OCI-LY1 (cell line): Measurements from ENCODE around the gene SELP.

Source experiments
- H2AFZ ChIP-seq: fragments of 200-600 bp; sonication (generic), shearing (Covaris generic); 2 replicates; pipeline ENCODE4 v1.6.0; 2014; ENCODE audit warnings: antibody characterized with exemption, mild to moderate bottlenecking, low read length
- H3F3A ChIP-seq: fragments of 200-600 bp; sonication (generic), shearing (Covaris generic); 2 replicates; pipeline ENCODE4 v1.6.0; 2014; ENCODE audit warnings: mild to moderate bottlenecking, antibody characterized with exemption, low read length, moderate library complexity; ENCODE audit not compliant: insufficient read depth
- H3K27ac ChIP-seq: fragments of 200-600 bp; sonication (generic); 2 replicates; pipeline ENCODE4 v1.5.1; 2014; ENCODE audit warnings: low read length, mixed run types, mild to moderate bottlenecking, low read depth; ENCODE audit not compliant: poor library complexity, severe bottlenecking
- H3K27me3 ChIP-seq: fragments of 200-600 bp; sonication (generic); 2 replicates; pipeline ENCODE4 v1.6.0; 2014; ENCODE audit warnings: antibody characterized with exemption, mild to moderate bottlenecking, low read length, moderate library complexity; ENCODE audit not compliant: insufficient read depth
- H3K36me3 ChIP-seq: fragments of 200-600 bp; sonication (generic); 2 replicates; pipeline ENCODE4 v1.6.1; 2014; ENCODE audit warnings: mild to moderate bottlenecking, antibody characterized with exemption, low read length, moderate library complexity, mixed read lengths; ENCODE audit not compliant: insufficient read depth
- H3K4me1 ChIP-seq: fragments of 200-600 bp; sonication (generic); 2 replicates; pipeline ENCODE4 v1.5.1; 2014; ENCODE audit warnings: mild to moderate bottlenecking, low read length, moderate library complexity; ENCODE audit not compliant: insufficient read depth, severe bottlenecking
- H3K4me2 ChIP-seq: fragments of 200-600 bp; sonication (generic), shearing (Covaris generic); 2 replicates; pipeline ENCODE4 v1.6.1; 2014; ENCODE audit warnings: low read length
- H3K4me3 ChIP-seq: fragments of 200-600 bp; sonication (generic); 2 replicates; pipeline ENCODE4 v1.5.1; 2014; ENCODE audit warnings: low read length, low read depth, mild to moderate bottlenecking, mixed read lengths; ENCODE audit not compliant: poor library complexity, severe bottlenecking
- H3K79me2 ChIP-seq: fragments of 200-600 bp; shearing (Covaris generic); 2 replicates; pipeline ENCODE4 v1.6.1; 2016; ENCODE audit warnings: mixed run types, low read length, mixed read lengths; ENCODE audit not compliant: insufficient read depth
- H3K9ac ChIP-seq: fragments of 200-600 bp; sonication (generic), shearing (Covaris generic); 2 replicates; pipeline ENCODE4 v1.6.1; 2014; ENCODE audit warnings: mild to moderate bottlenecking, low read length, mixed read lengths
- H3K9me2 ChIP-seq: fragments of 200-600 bp; sonication (generic), shearing (Covaris generic); 2 replicates; pipeline ENCODE4 v1.6.1; 2014; ENCODE audit warnings: low read depth, mild to moderate bottlenecking, low read length, mixed read lengths
- H3K9me3 ChIP-seq: fragments of 200-600 bp; shearing (Covaris generic); 2 replicates; pipeline ENCODE4 v1.6.1; 2014; ENCODE audit warnings: low read length, mixed read lengths
- H4K20me1 ChIP-seq: fragments of 200-600 bp; sonication (generic), shearing (Covaris generic); 2 replicates; pipeline ENCODE4 v1.6.0; 2016; ENCODE audit warnings: mild to moderate bottlenecking, low read length; ENCODE audit not compliant: insufficient read depth
- EZH2 ChIP-seq: fragments of 200-600 bp; sonication (generic), shearing (Covaris generic); IDR thresholded peaks from 2 replicates; pipeline ENCODE4 v1.8.0; 2017; ENCODE audit warnings: borderline replicate concordance, mixed run types, mild to moderate bottlenecking, antibody characterized with exemption, low read length, moderate library complexity, mixed read lengths
- TF ChIP-seq, protein P1 (sequence below): fragments of 200-600 bp; sonication (generic), shearing (Covaris generic); IDR thresholded peaks from 2 replicates; pipeline ENCODE4 v1.5.1; 2017; ENCODE audit warnings: mild to moderate bottlenecking, antibody characterized with exemption, low read length, moderate library complexity, mixed read lengths

The SELP gene

GRCh38 chr1:169653873-169654272, 23.9 kb upstream of the SELP start:
- H2AFZ ChIP-seq, result no peak overlapping the region
- H3K4me3 ChIP-seq, result no peak overlapping the region
- no peaks in the 10 kb centered on the region for H3K9me2 ChIP-seq
- no peak overlapping the region for H3K9ac ChIP-seq
- no peak for TF ChIP-seq EZH2
- TF ChIP-seq, protein P1, sequence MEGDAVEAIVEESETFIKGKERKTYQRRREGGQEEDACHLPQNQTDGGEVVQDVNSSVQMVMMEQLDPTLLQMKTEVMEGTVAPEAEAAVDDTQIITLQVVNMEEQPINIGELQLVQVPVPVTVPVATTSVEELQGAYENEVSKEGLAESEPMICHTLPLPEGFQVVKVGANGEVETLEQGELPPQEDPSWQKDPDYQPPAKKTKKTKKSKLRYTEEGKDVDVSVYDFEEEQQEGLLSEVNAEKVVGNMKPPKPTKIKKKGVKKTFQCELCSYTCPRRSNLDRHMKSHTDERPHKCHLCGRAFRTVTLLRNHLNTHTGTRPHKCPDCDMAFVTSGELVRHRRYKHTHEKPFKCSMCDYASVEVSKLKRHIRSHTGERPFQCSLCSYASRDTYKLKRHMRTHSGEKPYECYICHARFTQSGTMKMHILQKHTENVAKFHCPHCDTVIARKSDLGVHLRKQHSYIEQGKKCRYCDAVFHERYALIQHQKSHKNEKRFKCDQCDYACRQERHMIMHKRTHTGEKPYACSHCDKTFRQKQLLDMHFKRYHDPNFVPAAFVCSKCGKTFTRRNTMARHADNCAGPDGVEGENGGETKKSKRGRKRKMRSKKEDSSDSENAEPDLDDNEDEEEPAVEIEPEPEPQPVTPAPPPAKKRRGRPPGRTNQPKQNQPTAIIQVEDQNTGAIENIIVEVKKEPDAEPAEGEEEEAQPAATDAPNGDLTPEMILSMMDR, result no peak
- H3K36me3 ChIP-seq, result no peaks in the 10 kb centered on the region
- no peak overlapping the region for H3K4me2 ChIP-seq
- no peaks in the 10 kb centered on the region for H4K20me1 ChIP-seq
- no peaks in the 10 kb centered on the region for H3K9me3 ChIP-seq
- H3K79me2 ChIP-seq, result no peaks in the 10 kb centered on the region
- no peaks in the 10 kb centered on the region for H3K27me3 ChIP-seq
- H3F3A ChIP-seq, result no peaks in the 10 kb centered on the region
- no peak overlapping the region for H3K27ac ChIP-seq
- no peaks in the 10 kb centered on the region for H3K4me1 ChIP-seq

DNA sequence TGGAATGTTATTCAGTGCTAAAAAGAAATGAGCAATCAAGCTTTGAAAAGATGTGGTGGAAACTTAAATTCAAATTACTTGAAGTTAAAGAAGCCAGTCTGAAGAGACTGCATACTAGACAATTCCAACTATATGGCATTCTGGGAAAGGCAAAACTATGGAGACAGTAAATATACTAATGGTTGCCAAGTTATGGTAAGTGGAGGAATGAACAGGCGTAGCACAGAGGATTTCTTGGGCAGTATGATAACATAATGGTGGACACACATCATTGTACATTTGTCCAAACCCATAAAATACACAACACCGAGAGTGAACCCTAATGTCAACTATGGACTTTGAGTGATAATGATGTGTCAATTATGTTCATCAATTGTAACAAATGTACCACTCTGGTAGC, 21.1 kb upstream of the SELP start:
- no peaks in the 10 kb centered on the region for H3K36me3 ChIP-seq
- TF ChIP-seq, protein P1, result no peak
- TF ChIP-seq EZH2, result no peak
- H3F3A ChIP-seq, result no peaks in the 10 kb centered on the region
- no peaks in the 10 kb centered on the region for H3K9me2 ChIP-seq
- H3K79me2 ChIP-seq, result no peaks in the 10 kb centered on the region
- H4K20me1 ChIP-seq, result no peaks in the 10 kb centered on the region
- H3K4me3 ChIP-seq, result no peak overlapping the region
- no peak overlapping the region for H3K9ac ChIP-seq
- no peak overlapping the region for H3K27ac ChIP-seq
- H3K4me2 ChIP-seq, result no peak overlapping the region
- no peak overlapping the region for H2AFZ ChIP-seq
- H3K27me3 ChIP-seq, result no peaks in the 10 kb centered on the region
- no peaks in the 10 kb centered on the region for H3K4me1 ChIP-seq
- H3K9me3 ChIP-seq, result no peaks in the 10 kb centered on the region

- Histone ChIP-seq H3F3A (no peaks in the 10 kb centered on the region), H3K9me2 (no peaks in the 10 kb centered on the region), H3K79me2 (no peaks in the 10 kb centered on the region), H2AFZ (no peak overlapping the region), H3K27me3 (no peaks in the 10 kb centered on the region), H3K4me1 (no peaks in the 10 kb centered on the region), H3K27ac (no peak overlapping the region), H3K9me3 (no peaks in the 10 kb centered on the region), H3K4me2 (no peak overlapping the region), H3K36me3 (no peaks in the 10 kb centered on the region), H4K20me1 (no peaks in the 10 kb centered on the region), H3K9ac (no peak overlapping the region), H3K4me3 (no peak overlapping the region)
- TF ChIP-seq EZH2, result no peak
- TF ChIP-seq, protein P1, result no peak
Observed at GRCh38 chr1:169650551-169650950, 20.6 kb upstream of the SELP start.
